Measurements from ENCODE around the gene FNBP1. TPM values are rescaled to one million over a fixed set of nuclear protein-coding genes. Genes with fewer than 3 reads are reported as not detected.

Gene FNBP1
- polyA plus RNA-seq, 1 of the 3 experiments (the other 2 are of a cell fraction): 11.0 TPM

DNA sequence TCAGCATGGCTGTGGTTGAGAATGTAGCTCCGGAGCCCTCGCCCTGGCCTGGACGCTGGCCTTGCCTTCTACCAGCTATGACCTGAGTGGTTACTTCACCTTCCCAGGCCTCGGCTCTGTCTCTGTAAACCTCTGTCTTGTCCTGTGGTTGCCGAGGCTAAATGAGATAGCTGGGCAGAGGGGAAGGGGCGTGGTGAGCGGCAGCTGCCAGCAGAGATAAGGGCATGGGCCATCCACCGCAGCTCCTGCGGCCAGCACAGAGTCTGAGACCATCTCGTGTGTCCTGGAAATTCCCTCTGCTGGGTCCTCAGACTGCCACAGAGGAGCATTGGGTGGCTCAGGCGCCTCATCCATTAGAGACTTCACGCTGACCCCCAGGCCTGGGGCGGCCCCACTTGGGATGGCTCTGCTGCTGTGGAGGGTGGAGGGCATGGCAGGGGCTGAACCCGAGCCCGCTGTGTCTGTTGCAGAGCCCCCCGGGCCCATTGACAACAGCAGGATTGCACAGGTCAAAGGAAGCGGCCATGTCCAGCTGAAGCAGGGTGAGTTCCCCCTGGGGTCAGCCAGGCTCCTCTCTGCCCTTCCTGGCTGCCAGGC is 163.8 kb downstream of the FNBP1 start (continued):
- TF ChIP-seq, protein P1, sequence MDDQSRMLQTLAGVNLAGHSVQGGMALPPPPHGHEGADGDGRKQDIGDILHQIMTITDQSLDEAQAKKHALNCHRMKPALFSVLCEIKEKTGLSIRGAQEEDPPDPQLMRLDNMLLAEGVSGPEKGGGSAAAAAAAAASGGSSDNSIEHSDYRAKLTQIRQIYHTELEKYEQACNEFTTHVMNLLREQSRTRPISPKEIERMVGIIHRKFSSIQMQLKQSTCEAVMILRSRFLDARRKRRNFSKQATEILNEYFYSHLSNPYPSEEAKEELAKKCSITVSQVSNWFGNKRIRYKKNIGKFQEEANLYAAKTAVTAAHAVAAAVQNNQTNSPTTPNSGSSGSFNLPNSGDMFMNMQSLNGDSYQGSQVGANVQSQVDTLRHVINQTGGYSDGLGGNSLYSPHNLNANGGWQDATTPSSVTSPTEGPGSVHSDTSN (IDR thresholded peaks at IDR 0.05): no peak
- TF ChIP-seq RXRA (IDR thresholded peaks at IDR 0.05; ENCODE audit: borderline replicate concordance, low read depth): no peak
- TF ChIP-seq TCF12 (IDR thresholded peaks at IDR 0.05): no peak

DNA sequence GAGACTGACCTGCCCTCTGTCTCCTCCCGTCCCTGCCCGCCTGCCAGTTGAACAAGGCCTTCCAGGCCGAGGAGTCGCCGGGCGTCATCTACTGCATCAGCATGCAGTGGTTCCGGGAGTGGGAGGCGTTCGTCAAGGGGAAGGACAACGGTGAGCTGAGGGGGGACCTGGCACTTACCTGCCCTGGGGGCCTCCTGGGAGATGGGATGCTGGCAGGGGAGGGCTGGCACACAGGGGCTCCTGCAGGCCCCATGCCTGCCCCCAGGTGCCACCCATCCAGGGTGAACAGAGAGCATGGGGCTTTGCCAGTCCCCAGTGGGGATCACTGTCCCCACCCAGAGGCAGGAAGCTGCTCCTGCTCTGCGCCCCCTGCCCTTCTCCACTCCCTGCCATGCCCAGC is 164.7 kb downstream of the FNBP1 start:
- no peak overlapping the region for H3K27ac ChIP-seq (ENCODE audit: low read depth in 2 of 2, low read length in 1 of 2)
- H4K20me1 ChIP-seq (ENCODE audit: insufficient read depth): no peaks in the 10 kb centered on the region
- no peaks in the 10 kb centered on the region for H3F3A ChIP-seq (replicated peaks; ENCODE audit: insufficient read depth)
- 93% methylated on average over 10 of the region's 11 CpGs for WGBS (ENCODE audit: low lambda C conversion rate)
- no peak for DNase-seq
- H3K4me1 ChIP-seq (ENCODE audit: control insufficient read depth in 1 of 2, insufficient read depth in 2 of 2, low read depth in 1 of 2, low read length in 1 of 2): peaks cover 0 to 29% of the 10 kb centered on the region in 2 experiments; a peak in 2 of 4 replicates
- ChIA-PET CTCF (no interaction called here), POLR2A (no interaction called here)
- TF ChIP-seq FOSL2 (IDR thresholded peaks at IDR 0.05; ENCODE audit: borderline replicate concordance, low read depth) (no peak), FOXJ3 (CRISPR knock-in tag; IDR thresholded peaks at IDR 0.05) (no peak), TAF1 (IDR thresholded peaks at IDR 0.05; ENCODE audit: borderline replicate concordance, low read depth, low read length) (no peak), EZH2phosphoT487 (IDR thresholded peaks at IDR 0.05; ENCODE audit: borderline replicate concordance, low read depth) (no peak), GATA2 (CRISPR knock-in tag; IDR thresholded peaks at IDR 0.05) (no peak), TCF12 (IDR thresholded peaks at IDR 0.05) (no peak), RAD21 (IDR thresholded peaks at IDR 0.05; ENCODE audit: low read length) (no peak), RFX5 (IDR thresholded peaks at IDR 0.05; ENCODE audit: low read length) (no peak)
- TF ChIP-seq, protein P2, sequence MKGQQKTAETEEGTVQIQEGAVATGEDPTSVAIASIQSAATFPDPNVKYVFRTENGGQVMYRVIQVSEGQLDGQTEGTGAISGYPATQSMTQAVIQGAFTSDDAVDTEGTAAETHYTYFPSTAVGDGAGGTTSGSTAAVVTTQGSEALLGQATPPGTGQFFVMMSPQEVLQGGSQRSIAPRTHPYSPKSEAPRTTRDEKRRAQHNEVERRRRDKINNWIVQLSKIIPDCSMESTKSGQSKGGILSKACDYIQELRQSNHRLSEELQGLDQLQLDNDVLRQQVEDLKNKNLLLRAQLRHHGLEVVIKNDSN (IDR thresholded peaks at IDR 0.05; ENCODE audit: borderline replicate concordance, low read depth): no peak
- TF ChIP-seq, protein P3, sequence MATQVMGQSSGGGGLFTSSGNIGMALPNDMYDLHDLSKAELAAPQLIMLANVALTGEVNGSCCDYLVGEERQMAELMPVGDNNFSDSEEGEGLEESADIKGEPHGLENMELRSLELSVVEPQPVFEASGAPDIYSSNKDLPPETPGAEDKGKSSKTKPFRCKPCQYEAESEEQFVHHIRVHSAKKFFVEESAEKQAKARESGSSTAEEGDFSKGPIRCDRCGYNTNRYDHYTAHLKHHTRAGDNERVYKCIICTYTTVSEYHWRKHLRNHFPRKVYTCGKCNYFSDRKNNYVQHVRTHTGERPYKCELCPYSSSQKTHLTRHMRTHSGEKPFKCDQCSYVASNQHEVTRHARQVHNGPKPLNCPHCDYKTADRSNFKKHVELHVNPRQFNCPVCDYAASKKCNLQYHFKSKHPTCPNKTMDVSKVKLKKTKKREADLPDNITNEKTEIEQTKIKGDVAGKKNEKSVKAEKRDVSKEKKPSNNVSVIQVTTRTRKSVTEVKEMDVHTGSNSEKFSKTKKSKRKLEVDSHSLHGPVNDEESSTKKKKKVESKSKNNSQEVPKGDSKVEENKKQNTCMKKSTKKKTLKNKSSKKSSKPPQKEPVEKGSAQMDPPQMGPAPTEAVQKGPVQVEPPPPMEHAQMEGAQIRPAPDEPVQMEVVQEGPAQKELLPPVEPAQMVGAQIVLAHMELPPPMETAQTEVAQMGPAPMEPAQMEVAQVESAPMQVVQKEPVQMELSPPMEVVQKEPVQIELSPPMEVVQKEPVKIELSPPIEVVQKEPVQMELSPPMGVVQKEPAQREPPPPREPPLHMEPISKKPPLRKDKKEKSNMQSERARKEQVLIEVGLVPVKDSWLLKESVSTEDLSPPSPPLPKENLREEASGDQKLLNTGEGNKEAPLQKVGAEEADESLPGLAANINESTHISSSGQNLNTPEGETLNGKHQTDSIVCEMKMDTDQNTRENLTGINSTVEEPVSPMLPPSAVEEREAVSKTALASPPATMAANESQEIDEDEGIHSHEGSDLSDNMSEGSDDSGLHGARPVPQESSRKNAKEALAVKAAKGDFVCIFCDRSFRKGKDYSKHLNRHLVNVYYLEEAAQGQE (IDR thresholded peaks at IDR 0.05; ENCODE audit: low read depth, low read length): no peak
- TF ChIP-seq, protein P4, sequence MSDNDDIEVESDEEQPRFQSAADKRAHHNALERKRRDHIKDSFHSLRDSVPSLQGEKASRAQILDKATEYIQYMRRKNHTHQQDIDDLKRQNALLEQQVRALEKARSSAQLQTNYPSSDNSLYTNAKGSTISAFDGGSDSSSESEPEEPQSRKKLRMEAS (IDR thresholded peaks at IDR 0.05; ENCODE audit: low read depth): no peak
- TF ChIP-seq, protein P1 (IDR thresholded peaks at IDR 0.05): no peak
- no peak overlapping the region for H3K9ac ChIP-seq
- H3K4me2 ChIP-seq: no peak overlapping the region
- H3K79me2 ChIP-seq (ENCODE audit: insufficient read depth): no peaks in the 10 kb centered on the region
- no peaks in the 10 kb centered on the region for H3K9me3 ChIP-seq
- H3K9me2 ChIP-seq: no peaks in the 10 kb centered on the region
- no peaks in the 10 kb centered on the region for H3K27me3 ChIP-seq (ENCODE audit: insufficient read depth)
- H3K36me3 ChIP-seq (replicated peaks in 1 of 2; ENCODE audit: control insufficient read depth in 1 of 2, insufficient read depth in 2 of 2, low read length in 1 of 2): peaks cover 0 to 22% of the 10 kb centered on the region in 2 experiments
- no peak overlapping the region for H2AFZ ChIP-seq (ENCODE audit: low read depth)
- no peak overlapping the region for H3K4me3 ChIP-seq (ENCODE audit: low read depth in 2 of 2, low read length in 1 of 2)
